ENCODE data around the gene CDH13. TPM values are rescaled to one million over a fixed set of nuclear protein-coding genes. Genes with fewer than 3 reads are reported as not detected.

The CDH13 gene
- polyA plus RNA-seq, 1 donor from 2014 or later = 3.2 TPM

GRCh38 chr16:82638095-82638798 lies 11.5 kb downstream of the CDH13 start:
- no peak overlapping the region for H3K27ac ChIP-seq (ENCODE audit: low read length)
- H3K9ac ChIP-seq (ENCODE audit: low read length) = no peak overlapping the region
- H3K36me3 ChIP-seq (ENCODE audit: insufficient read depth, low read length) = no peaks in the 10 kb centered on the region
- no peaks in the 10 kb centered on the region for H4K20me1 ChIP-seq (ENCODE audit: insufficient read depth)
- H3F3A ChIP-seq (ENCODE audit: insufficient read depth, low read length, poor library complexity, severe bottlenecking) = no peaks in the 10 kb centered on the region
- no peaks in the 10 kb centered on the region for H3K9me2 ChIP-seq (ENCODE audit: insufficient read depth, low read length)
- H3K27me3 ChIP-seq (ENCODE audit: insufficient read depth, low read depth, low read length) = no peaks in the 10 kb centered on the region
- no peak overlapping the region for H2AFZ ChIP-seq (ENCODE audit: low read depth, low read length)
- no peaks in the 10 kb centered on the region for H3K9me3 ChIP-seq (ENCODE audit: low read length)
- no peaks in the 10 kb centered on the region for H3K79me2 ChIP-seq (replicated peaks; ENCODE audit: insufficient read depth, low read length)
- H3K4me2 ChIP-seq (ENCODE audit: low read length) = no peak overlapping the region
- TF ChIP-seq REST (IDR thresholded peaks at IDR 0.05; ENCODE audit: borderline replicate concordance) = no peak
- TF ChIP-seq MXI1 (conservative IDR thresholded peaks at IDR 0.05; ENCODE audit: poor library complexity, severe bottlenecking) = no peak
- no peak for TF ChIP-seq EP300 (conservative IDR thresholded peaks at IDR 0.05; ENCODE audit: poor library complexity, severe bottlenecking)
- TF ChIP-seq SMC3 (conservative IDR thresholded peaks at IDR 0.05; ENCODE audit: poor library complexity) = no peak
- TF ChIP-seq EZH2 (IDR thresholded peaks at IDR 0.05; ENCODE audit: borderline replicate concordance, insufficient read depth, low read length, poor library complexity, severe bottlenecking) = no peak
- TF ChIP-seq POLR2AphosphoS5 (IDR thresholded peaks at IDR 0.05) = no peak
- no peak overlapping the region for H3K4me3 ChIP-seq (ENCODE audit: low read length)

- Histone ChIP-seq H3K4me3 (ENCODE audit: low read length) (no peak overlapping the region), H3K27ac (ENCODE audit: low read length) (no peak overlapping the region), H3F3A (ENCODE audit: insufficient read depth, low read length, poor library complexity, severe bottlenecking) (no peaks in the 10 kb centered on the region), H3K9ac (ENCODE audit: low read length) (no peak overlapping the region), H3K36me3 (ENCODE audit: insufficient read depth, low read length) (no peaks in the 10 kb centered on the region), H4K20me1 (ENCODE audit: insufficient read depth) (no peaks in the 10 kb centered on the region), H3K9me3 (ENCODE audit: low read length) (no peaks in the 10 kb centered on the region), H3K79me2 (replicated peaks; ENCODE audit: insufficient read depth, low read length) (no peaks in the 10 kb centered on the region), H3K9me2 (ENCODE audit: insufficient read depth, low read length) (no peaks in the 10 kb centered on the region), H2AFZ (ENCODE audit: low read depth, low read length) (no peak overlapping the region), H3K4me2 (ENCODE audit: low read length) (no peak overlapping the region), H3K27me3 (ENCODE audit: insufficient read depth, low read depth, low read length) (no peaks in the 10 kb centered on the region)
- TF ChIP-seq TAF1 (IDR thresholded peaks at IDR 0.05; ENCODE audit: low read depth) = no peak
- no peak for TF ChIP-seq RAD21 (conservative IDR thresholded peaks at IDR 0.05)
- TF ChIP-seq EZH2 (IDR thresholded peaks at IDR 0.05; ENCODE audit: borderline replicate concordance, insufficient read depth, low read length, poor library complexity, severe bottlenecking) = no peak
- TF ChIP-seq REST (IDR thresholded peaks at IDR 0.05; ENCODE audit: borderline replicate concordance) = no peak
- TF ChIP-seq, protein P1, sequence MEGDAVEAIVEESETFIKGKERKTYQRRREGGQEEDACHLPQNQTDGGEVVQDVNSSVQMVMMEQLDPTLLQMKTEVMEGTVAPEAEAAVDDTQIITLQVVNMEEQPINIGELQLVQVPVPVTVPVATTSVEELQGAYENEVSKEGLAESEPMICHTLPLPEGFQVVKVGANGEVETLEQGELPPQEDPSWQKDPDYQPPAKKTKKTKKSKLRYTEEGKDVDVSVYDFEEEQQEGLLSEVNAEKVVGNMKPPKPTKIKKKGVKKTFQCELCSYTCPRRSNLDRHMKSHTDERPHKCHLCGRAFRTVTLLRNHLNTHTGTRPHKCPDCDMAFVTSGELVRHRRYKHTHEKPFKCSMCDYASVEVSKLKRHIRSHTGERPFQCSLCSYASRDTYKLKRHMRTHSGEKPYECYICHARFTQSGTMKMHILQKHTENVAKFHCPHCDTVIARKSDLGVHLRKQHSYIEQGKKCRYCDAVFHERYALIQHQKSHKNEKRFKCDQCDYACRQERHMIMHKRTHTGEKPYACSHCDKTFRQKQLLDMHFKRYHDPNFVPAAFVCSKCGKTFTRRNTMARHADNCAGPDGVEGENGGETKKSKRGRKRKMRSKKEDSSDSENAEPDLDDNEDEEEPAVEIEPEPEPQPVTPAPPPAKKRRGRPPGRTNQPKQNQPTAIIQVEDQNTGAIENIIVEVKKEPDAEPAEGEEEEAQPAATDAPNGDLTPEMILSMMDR (IDR thresholded peaks at IDR 0.05; ENCODE audit: poor library complexity, severe bottlenecking) = no peak
- TF ChIP-seq MXI1 (conservative IDR thresholded peaks at IDR 0.05; ENCODE audit: poor library complexity, severe bottlenecking) = no peak
- TF ChIP-seq EP300 (conservative IDR thresholded peaks at IDR 0.05; ENCODE audit: poor library complexity, severe bottlenecking) = no peak
Observed at GRCh38 chr16:82639263-82639662, 12.5 kb downstream of the CDH13 start.

All from neural cell (in vitro differentiated cells).